Loucy (cell line): ENCODE measurements around the gene CYTH4.

ENCODE experiments used
- H2AFZ ChIP-seq: fragments of 200-600 bp; sonication (generic); 2 replicates; pipeline ENCODE4 v1.6.0; 2016; ENCODE audit warnings: antibody characterized with exemption, mild to moderate bottlenecking, low read length, moderate library complexity
- H3F3A ChIP-seq: fragments of 200-600 bp; 2 replicates; pipeline ENCODE4 v1.6.0; 2016; ENCODE audit warnings: antibody characterized with exemption, low read depth, mild to moderate bottlenecking
- H3K27me3 ChIP-seq: fragments of 200-600 bp; sonication (generic); 2 replicates; pipeline ENCODE4 v1.6.1; 2014; ENCODE audit warnings: low read length, mild to moderate bottlenecking; ENCODE audit not compliant: insufficient read depth, poor library complexity, severe bottlenecking
- H3K36me3 ChIP-seq: fragments of 200-600 bp; sonication (generic); 2 replicates; pipeline ENCODE4 v1.6.1; 2016; ENCODE audit warnings: low read length; ENCODE audit not compliant: insufficient read depth
- H3K4me1 ChIP-seq: fragments of 200-600 bp; sonication (generic); 2 replicates; pipeline ENCODE4 v1.5.1; 2014; ENCODE audit warnings: low read length, mild to moderate bottlenecking; ENCODE audit not compliant: insufficient read depth, poor library complexity, severe bottlenecking
- H3K4me2 ChIP-seq: fragments of 200-600 bp; sonication (generic); 2 replicates; pipeline ENCODE4 v1.6.0; 2014; ENCODE audit warnings: antibody characterized with exemption, low read length, low read depth, mild to moderate bottlenecking; ENCODE audit not compliant: poor library complexity, severe bottlenecking
- H3K4me3 ChIP-seq: fragments of 200-600 bp; sonication (generic); 2 replicates; pipeline ENCODE4 v1.5.1; 2014; ENCODE audit warnings: low read length, mild to moderate bottlenecking, mixed read lengths; ENCODE audit not compliant: poor library complexity, severe bottlenecking
- H3K79me2 ChIP-seq: fragments of 200-600 bp; sonication (generic); 2 replicates; pipeline ENCODE4 v1.6.1; 2014; ENCODE audit warnings: low read length; ENCODE audit not compliant: insufficient read depth
- H3K9ac ChIP-seq: fragments of 200-600 bp; sonication (generic); 2 replicates; pipeline ENCODE4 v1.6.0; 2014; ENCODE audit warnings: mild to moderate bottlenecking, low read depth, low read length, moderate library complexity; ENCODE audit not compliant: poor library complexity, severe bottlenecking
- H3K9me2 ChIP-seq: fragments of 200-600 bp; sonication (generic); replicated peaks from 2 replicates; pipeline ENCODE4 v1.6.1; 2016; ENCODE audit warnings: low read depth, low read length, mixed read lengths
- H3K9me3 ChIP-seq: fragments of 200-600 bp; sonication (generic); 2 replicates; pipeline ENCODE4 v1.6.1; 2014; ENCODE audit warnings: mild to moderate bottlenecking, antibody characterized with exemption, low read length, low read depth; ENCODE audit not compliant: insufficient read depth
- H4K20me1 ChIP-seq: fragments of 200-600 bp; sonication (generic); 2 replicates; pipeline ENCODE4 v1.6.0; 2014; ENCODE audit warnings: antibody characterized with exemption, low read length, mild to moderate bottlenecking; ENCODE audit not compliant: insufficient read depth, poor library complexity, severe bottlenecking
- CTCF ChIP-seq: fragments of 200-600 bp; sonication (generic); conservative IDR thresholded peaks from 2 replicates; pipeline ENCODE4 v1.5.1; 2014; ENCODE audit warnings: mild to moderate bottlenecking, antibody characterized with exemption, low read length
- EZH2phosphoT487 ChIP-seq: fragments of 200-600 bp; IDR thresholded peaks from 2 replicates; pipeline ENCODE4 v1.6.1; 2018; ENCODE audit warnings: antibody characterized with exemption, mild to moderate bottlenecking, moderate library complexity, borderline replicate concordance

CYTH4 gene

GRCh38 chr22:37335806-37336199 is 53.5 kb downstream of the CYTH4 start:
- no peak for TF ChIP-seq EZH2phosphoT487
- TF ChIP-seq CTCF: no peak
- H3K4me1 ChIP-seq: no peaks in the 10 kb centered on the region
- no peaks in the 10 kb centered on the region for H3K9me2 ChIP-seq
- H3K36me3 ChIP-seq: no peaks in the 10 kb centered on the region
- H3K4me2 ChIP-seq: no peak overlapping the region
- H3K9me3 ChIP-seq: no peaks in the 10 kb centered on the region
- H3K4me3 ChIP-seq: no peak overlapping the region
- no peaks in the 10 kb centered on the region for H3F3A ChIP-seq
- H3K9ac ChIP-seq: no peak overlapping the region
- no peak overlapping the region for H2AFZ ChIP-seq
- no peaks in the 10 kb centered on the region for H3K27me3 ChIP-seq
- no peaks in the 10 kb centered on the region for H3K79me2 ChIP-seq
- H4K20me1 ChIP-seq: no peaks in the 10 kb centered on the region

- Histone ChIP-seq H3K9ac (no peak overlapping the region), H3K4me1 (no peaks in the 10 kb centered on the region), H3K36me3 (no peaks in the 10 kb centered on the region), H3F3A (no peaks in the 10 kb centered on the region), H3K4me2 (no peak overlapping the region), H4K20me1 (no peaks in the 10 kb centered on the region), H3K9me3 (no peaks in the 10 kb centered on the region), H3K9me2 (no peaks in the 10 kb centered on the region), H3K27me3 (no peaks in the 10 kb centered on the region), H3K79me2 (no peaks in the 10 kb centered on the region), H2AFZ (no peak overlapping the region), H3K4me3 (no peak overlapping the region)
- no peak for TF ChIP-seq CTCF
- no peak for TF ChIP-seq EZH2phosphoT487
Measured at GRCh38 chr22:37336579-37336978, 54.3 kb downstream of the CYTH4 start.

- Histone ChIP-seq H3F3A (no peaks in the 10 kb centered on the region), H3K9me3 (no peaks in the 10 kb centered on the region), H3K4me1 (no peaks in the 10 kb centered on the region), H3K79me2 (no peaks in the 10 kb centered on the region), H3K36me3 (no peaks in the 10 kb centered on the region), H3K4me3 (no peak overlapping the region), H3K9me2 (no peaks in the 10 kb centered on the region), H3K27me3 (no peaks in the 10 kb centered on the region), H3K4me2 (no peak overlapping the region), H2AFZ (no peak overlapping the region), H4K20me1 (no peaks in the 10 kb centered on the region), H3K9ac (no peak overlapping the region)
- no peak for TF ChIP-seq EZH2phosphoT487
Measured at GRCh38 chr22:37337204-37337943, 55.1 kb downstream of the CYTH4 start.
